Peyer's patch (tissue), 4 donors: ENCODE data around the gene DIO1.

Experiments
- CTCF ChIP-seq, 6 experiments: fragments of 450-650 bp in 4 of 6; fragments of 200-600 bp in 2 of 6; sonication (generic) in 1 of 6; IDR thresholded peaks; one replicate each; pipeline ENCODE4 v1.5.1; 2017 to 2019; ENCODE audit warnings: antibody characterized with exemption in 6 of 6, mild to moderate bottlenecking in 3 of 6, moderate library complexity in 1 of 6
- POLR2A ChIP-seq, 2 donors: fragments of 450-650 bp; IDR thresholded peaks; one replicate each; pipeline ENCODE4 v1.5.1; 2017; ENCODE audit warnings: antibody characterized with exemption in 2 of 2, mild to moderate bottlenecking in 2 of 2, moderate library complexity in 2 of 2

- no peak for TF ChIP-seq CTCF (IDR thresholded peaks at IDR 0.05)
- TF ChIP-seq POLR2A (IDR thresholded peaks at IDR 0.05): no peak
These were observed 22.1 kb upstream of the DIO1 start for GRCh38 chr1:53871773-53872484.
